ENCODE results near the gene HOXD13.

Gene HOXD13

GRCh38 chr2:176074919-176075425 is 17.5 kb upstream of the HOXD13 start:
- Histone ChIP-seq H3K36me3 (ENCODE audit: low read length) (no peaks in the 10 kb centered on the region), H3K4me3 (ENCODE audit: insufficient read depth, low read length, poor library complexity, severe bottlenecking) (no peak overlapping the region)

GRCh38 chr2:176075481-176075880 is 17.0 kb upstream of the HOXD13 start:
- Histone ChIP-seq H3K27ac (ENCODE audit: low read depth, low read length) (no peak overlapping the region), H3K9ac (ENCODE audit: low read length) (no peak overlapping the region), H3F3A (ENCODE audit: insufficient read depth) (no peaks in the 10 kb centered on the region), H3K9me3 (ENCODE audit: insufficient read depth, low read length) (no peaks in the 10 kb centered on the region), H3K27me3 (ENCODE audit: low read length) (no peaks in the 10 kb centered on the region), H3K79me2 (ENCODE audit: insufficient read depth, low read length) (no peaks in the 10 kb centered on the region), H3K4me3 (ENCODE audit: insufficient read depth, low read length, poor library complexity, severe bottlenecking) (no peak overlapping the region), H4K20me1 (ENCODE audit: low read depth, low read length) (no peaks in the 10 kb centered on the region), H3K9me2 (replicated peaks; ENCODE audit: insufficient read depth, low read length) (no peaks in the 10 kb centered on the region), H3K4me2 (ENCODE audit: low read depth, low read length, poor library complexity, severe bottlenecking) (no peak overlapping the region), H2AFZ (ENCODE audit: low read depth, low read length, severe bottlenecking) (no peak overlapping the region), H3K36me3 (ENCODE audit: low read length) (no peaks in the 10 kb centered on the region)
- TF ChIP-seq EZH2phosphoT487 (conservative IDR thresholded peaks at IDR 0.05; ENCODE audit: low read length): no peak
- no peak for TF ChIP-seq CTCF (IDR thresholded peaks at IDR 0.05; ENCODE audit: insufficient read depth, low read length, poor library complexity, severe bottlenecking)

More at GRCh38 chr2:176074919-176075425, 17.5 kb upstream of the HOXD13 start:
- Histone ChIP-seq H3K27ac (ENCODE audit: low read depth, low read length) (no peak overlapping the region), H4K20me1 (ENCODE audit: low read depth, low read length) (no peaks in the 10 kb centered on the region), H3K4me2 (ENCODE audit: low read depth, low read length, poor library complexity, severe bottlenecking) (no peak overlapping the region), H3K79me2 (ENCODE audit: insufficient read depth, low read length) (no peaks in the 10 kb centered on the region), H3F3A (ENCODE audit: insufficient read depth) (no peaks in the 10 kb centered on the region), H3K27me3 (ENCODE audit: low read length) (no peaks in the 10 kb centered on the region), H3K9me3 (ENCODE audit: insufficient read depth, low read length) (no peaks in the 10 kb centered on the region), H2AFZ (ENCODE audit: low read depth, low read length, severe bottlenecking) (no peak overlapping the region), H3K9ac (ENCODE audit: low read length) (no peak overlapping the region), H3K9me2 (replicated peaks; ENCODE audit: insufficient read depth, low read length) (no peaks in the 10 kb centered on the region)
- no peak for TF ChIP-seq EZH2phosphoT487 (conservative IDR thresholded peaks at IDR 0.05; ENCODE audit: low read length)
- TF ChIP-seq CTCF (IDR thresholded peaks at IDR 0.05; ENCODE audit: insufficient read depth, low read length, poor library complexity, severe bottlenecking): no peak

GRCh38 chr2:176076063-176076462 is 16.5 kb upstream of the HOXD13 start:
- H3F3A ChIP-seq (ENCODE audit: insufficient read depth): no peaks in the 10 kb centered on the region
- no peaks in the 10 kb centered on the region for H3K9me3 ChIP-seq (ENCODE audit: insufficient read depth, low read length)
- H3K36me3 ChIP-seq (ENCODE audit: low read length): no peaks in the 10 kb centered on the region
- no peak overlapping the region for H2AFZ ChIP-seq (ENCODE audit: low read depth, low read length, severe bottlenecking)
- no peak overlapping the region for H3K4me3 ChIP-seq (ENCODE audit: insufficient read depth, low read length, poor library complexity, severe bottlenecking)
- no peaks in the 10 kb centered on the region for H3K9me2 ChIP-seq (replicated peaks; ENCODE audit: insufficient read depth, low read length)
- no peak for TF ChIP-seq CTCF (IDR thresholded peaks at IDR 0.05; ENCODE audit: insufficient read depth, low read length, poor library complexity, severe bottlenecking)
- H3K4me2 ChIP-seq (ENCODE audit: low read depth, low read length, poor library complexity, severe bottlenecking): no peak overlapping the region
- no peak overlapping the region for H3K9ac ChIP-seq (ENCODE audit: low read length)
- no peaks in the 10 kb centered on the region for H3K79me2 ChIP-seq (ENCODE audit: insufficient read depth, low read length)
- H3K27me3 ChIP-seq (ENCODE audit: low read length): no peaks in the 10 kb centered on the region
- H4K20me1 ChIP-seq (ENCODE audit: low read depth, low read length): no peaks in the 10 kb centered on the region
- H3K27ac ChIP-seq (ENCODE audit: low read depth, low read length): no peak overlapping the region
